H9 (cell line): ENCODE data around the gene SLBP. TPM values are rescaled to one million over a fixed set of nuclear protein-coding genes. Genes with fewer than 3 reads are reported as not detected.
"Not testable (repeated sequence)": the region's sequence is repeated elsewhere in the genome, so short reads cannot be mapped to it uniquely, and the experiment has no call there.

ENCODE experiments used
- DNase-seq: peaks from one replicate; pipeline ENCODE4 v3.0.0-alpha.2; 2017
- H2AFZ ChIP-seq: one replicate; pipeline ENCODE4 v1.6.1; 2013; ENCODE audit warnings: mild to moderate bottlenecking, low read length, control low read depth, moderate library complexity
- H2AK5ac ChIP-seq: 2 replicates; pipeline ENCODE4 v1.6.1; 2013; ENCODE audit warnings: low read length, control low read depth, mixed read lengths; ENCODE audit not compliant: insufficient read length
- H2BK120ac ChIP-seq: one replicate; pipeline ENCODE4 v1.6.1; 2013; ENCODE audit warnings: low read depth, mild to moderate bottlenecking, low read length, control low read depth, inconsistent platforms; ENCODE audit not compliant: poor library complexity, severe bottlenecking
- H2BK12ac ChIP-seq: 2 replicates; pipeline ENCODE4 v1.6.1; 2013; ENCODE audit warnings: low read length, control low read depth, mixed read lengths, low read depth; ENCODE audit not compliant: insufficient read length
- H2BK15ac ChIP-seq: 2 replicates; pipeline ENCODE4 v1.6.1; 2013; ENCODE audit warnings: low read depth, low read length, control low read depth
- H2BK20ac ChIP-seq: one replicate; pipeline ENCODE4 v1.6.1; 2013; ENCODE audit warnings: low read depth, mild to moderate bottlenecking, low read length, control low read depth, inconsistent platforms; ENCODE audit not compliant: poor library complexity, severe bottlenecking
- H2BK5ac ChIP-seq: 2 replicates; pipeline ENCODE4 v1.6.1; 2013; ENCODE audit warnings: low read length, control low read depth, mixed read lengths; ENCODE audit not compliant: insufficient read length
- H3K14ac ChIP-seq: 2 replicates; pipeline ENCODE4 v1.6.1; 2013; ENCODE audit warnings: low read length, control low read depth; ENCODE audit not compliant: insufficient read depth
- H3K18ac ChIP-seq: 2 replicates; pipeline ENCODE4 v1.6.1; 2013; ENCODE audit warnings: low read depth, mild to moderate bottlenecking, mixed read lengths, low read length, control low read depth; ENCODE audit not compliant: insufficient read length
- H3K23ac ChIP-seq: 2 replicates; pipeline ENCODE4 v1.6.1; 2013; ENCODE audit warnings: low read length, control low read depth, mixed read lengths, low read depth; ENCODE audit not compliant: insufficient read length
- H3K23me2 ChIP-seq: 2 replicates; pipeline ENCODE4 v1.6.1; 2013; ENCODE audit warnings: low read depth, mild to moderate bottlenecking, mixed read lengths, low read length, control low read depth; ENCODE audit not compliant: insufficient read length, poor library complexity, severe bottlenecking
- H3K27ac ChIP-seq: 2 replicates; pipeline ENCODE4 v1.5.1; 2013; ENCODE audit warnings: low read length, control low read depth, mixed read lengths, low read depth; ENCODE audit not compliant: insufficient read length
- H3K27me3 ChIP-seq: 2 replicates; pipeline ENCODE4 v1.6.1; 2013; ENCODE audit warnings: low read length, control low read depth, inconsistent platforms; ENCODE audit not compliant: insufficient read depth
- H3K4ac ChIP-seq: 2 replicates; pipeline ENCODE4 v1.6.1; 2013; ENCODE audit warnings: low read depth, mild to moderate bottlenecking, control low read depth, inconsistent platforms, low read length, moderate library complexity
- H3K4me1 ChIP-seq: 2 replicates; pipeline ENCODE4 v1.6.1; 2013; ENCODE audit warnings: low read length, control low read depth, inconsistent platforms; ENCODE audit not compliant: insufficient read depth
- H3K4me2 ChIP-seq: 2 replicates; pipeline ENCODE4 v1.6.1; 2013; ENCODE audit warnings: low read length, control low read depth, mixed read lengths; ENCODE audit not compliant: insufficient read length, insufficient read depth
- H3K56ac ChIP-seq: 2 replicates; pipeline ENCODE4 v1.6.1; 2013; ENCODE audit warnings: low read depth, mild to moderate bottlenecking, mixed read lengths, low read length, control low read depth; ENCODE audit not compliant: insufficient read length
- H3K79me1 ChIP-seq: 2 replicates; pipeline ENCODE4 v1.6.1; 2013; ENCODE audit warnings: low read depth, mild to moderate bottlenecking, moderate library complexity, low read length, control low read depth, inconsistent platforms; ENCODE audit not compliant: insufficient read depth, poor library complexity, severe bottlenecking
- H3K79me2 ChIP-seq: 2 replicates; pipeline ENCODE4 v1.6.1; 2013; ENCODE audit warnings: low read length, control low read depth, inconsistent platforms; ENCODE audit not compliant: insufficient read depth
- H3K9ac ChIP-seq: 2 replicates; pipeline ENCODE4 v1.6.1; 2013; ENCODE audit warnings: low read length, control low read depth, mixed read lengths; ENCODE audit not compliant: insufficient read length; ENCODE audit errors: extremely low read depth
- H3K9me3 ChIP-seq: one replicate; pipeline ENCODE4 v1.6.1; 2013; ENCODE audit warnings: low read depth, low read length, inconsistent platforms; ENCODE audit not compliant: control insufficient read depth
- H3T11ph ChIP-seq: one replicate; pipeline ENCODE4 v1.6.1; 2013; ENCODE audit warnings: mild to moderate bottlenecking, low read length, control low read depth, inconsistent platforms
- H4K20me1 ChIP-seq: one replicate; pipeline ENCODE4 v1.6.1; 2013; ENCODE audit not compliant: control insufficient read depth, insufficient read length, insufficient read depth
- H4K5ac ChIP-seq: 2 replicates; pipeline ENCODE4 v1.6.1; 2013; ENCODE audit warnings: low read depth, mild to moderate bottlenecking, mixed read lengths, low read length, control low read depth; ENCODE audit not compliant: insufficient read length
- H4K8ac ChIP-seq: replicated peaks from 2 replicates; pipeline ENCODE4 v1.6.1; 2013; ENCODE audit warnings: low read length, control low read depth, mixed read lengths, low read depth; ENCODE audit not compliant: insufficient read length
- H4K91ac ChIP-seq: 2 replicates; pipeline ENCODE4 v1.6.1; 2013; ENCODE audit warnings: low read depth, mild to moderate bottlenecking, moderate library complexity, mixed read lengths, low read length, control low read depth; ENCODE audit not compliant: insufficient read length
- H3K27ac Mint-ChIP-seq, 3 experiments: 2 replicates in 2 of 3; 3 replicates in 1 of 3; pipeline ENCODE4 v1.8.0; 2020 to 2021; ENCODE audit warnings: mixed read lengths in 3 of 3, mild to moderate bottlenecking in 1 of 3, moderate library complexity in 1 of 3
- H3K27me3 Mint-ChIP-seq: 2 replicates; pipeline ENCODE4 v1.8.0; 2021; ENCODE audit warnings: low read depth, mild to moderate bottlenecking, moderate library complexity, mixed read lengths
- H3K36me3 Mint-ChIP-seq, 3 experiments: 2 replicates in 2 of 3; 3 replicates in 1 of 3; pipeline ENCODE4 v1.8.0; 2020 to 2021; ENCODE audit warnings: low read depth in 3 of 3, mixed read lengths in 3 of 3; ENCODE audit not compliant: insufficient read depth in 1 of 3
- H3K4me1 Mint-ChIP-seq, 2 experiments: 2 replicates each; pipeline ENCODE4 v1.8.0; 2020; ENCODE audit warnings: mixed read lengths in 2 of 2
- H3K4me3 Mint-ChIP-seq, 2 experiments: 2 replicates in 1 of 2; 3 replicates in 1 of 2; pipeline ENCODE4 v1.8.0; 2020 to 2021; ENCODE audit warnings: mild to moderate bottlenecking in 2 of 2, mixed read lengths in 2 of 2, moderate library complexity in 1 of 2
- H3K9me3 Mint-ChIP-seq, 2 experiments: 2 replicates in 1 of 2; 3 replicates in 1 of 2; pipeline ENCODE4 v1.8.0; 2020; ENCODE audit warnings: mild to moderate bottlenecking in 2 of 2, mixed read lengths in 2 of 2, moderate library complexity in 1 of 2
- CTCF ChIP-seq: fragments of 200-600 bp; sonication (generic); conservative IDR thresholded peaks from 3 replicates; pipeline ENCODE4 v1.8.0; 2021; ENCODE audit warnings: antibody characterized with exemption, mild to moderate bottlenecking
- WGBS: extraction: QIAGEN DNeasy Blood & Tissue Kit; methylation state at CpG from one replicate; pipeline ENCODE4 v1.1.7; 2013; ENCODE audit warnings: missing lambda C conversion rate, low lambda C conversion rate, mixed read lengths; ENCODE audit not compliant: insufficient read length; ENCODE audit errors: extremely low coverage; 5-methylcytosine and 5-hydroxymethylcytosine counted together
- total RNA-seq: library from RNA; stranded (reverse); gene quantifications from 2 replicates; pipeline ENCODE4 v1.2.1, GENCODE V29; 2021

The SLBP gene
- total RNA-seq, 1 experiment from 2014 or later = 62.7 TPM

- H3K27me3 Mint-ChIP-seq = peaks cover 4% of the 10 kb centered on the region
- Histone ChIP-seq H3K79me2 (no peaks in the 10 kb centered on the region), H3K56ac (no peak overlapping the region), H3K4me2 (no peak overlapping the region), H4K91ac (no peak overlapping the region), H3K9me3 (no peaks in the 10 kb centered on the region), H4K8ac (no peak overlapping the region), H2BK15ac (no peak overlapping the region), H3K18ac (no peak overlapping the region), H3K23me2 (no peaks in the 10 kb centered on the region), H2AK5ac (no peak overlapping the region), H3K4ac (no peak overlapping the region), H4K5ac (no peak overlapping the region), H2BK20ac (no peak overlapping the region), H3K9ac (no peak overlapping the region), H4K20me1 (no peaks in the 10 kb centered on the region), H3K27ac (no peak overlapping the region), H2BK120ac (no peak overlapping the region), H3K14ac (no peak overlapping the region; the same call in 1 of the 2 replicates), H3K27me3 (no peaks in the 10 kb centered on the region), H3K4me1 (no peaks in the 10 kb centered on the region), H2AFZ (no peak overlapping the region), H3K79me1 (no peaks in the 10 kb centered on the region), H2BK5ac (no peak overlapping the region), H3K23ac (no peak overlapping the region), H2BK12ac (no peak overlapping the region), H3T11ph (no peak overlapping the region)
- no CpG with 5 or more reads among the region's 20 CpGs for WGBS
- no peak for DNase-seq
- H3K4me1 Mint-ChIP-seq = peaks cover 3 to 13% of the 10 kb centered on the region in 2 experiments; a peak in 3 of 4 replicates
- no peak overlapping the region for H3K4me3 Mint-ChIP-seq
- TF ChIP-seq CTCF = no peak
- H3K9me3 Mint-ChIP-seq = no peaks in the 10 kb centered on the region; a peak in 1 of 5 replicates
- no peak overlapping the region for H3K27ac Mint-ChIP-seq
- H3K36me3 Mint-ChIP-seq = 0 out of 7 replicates have a peak, but pooled peaks cover 0 to 2% (median 0%) of the 10 kb centered on the region in 3 experiments
These were observed 38.4 kb downstream of the SLBP start for GRCh38 chr4:1673671-1674070.

DNA sequence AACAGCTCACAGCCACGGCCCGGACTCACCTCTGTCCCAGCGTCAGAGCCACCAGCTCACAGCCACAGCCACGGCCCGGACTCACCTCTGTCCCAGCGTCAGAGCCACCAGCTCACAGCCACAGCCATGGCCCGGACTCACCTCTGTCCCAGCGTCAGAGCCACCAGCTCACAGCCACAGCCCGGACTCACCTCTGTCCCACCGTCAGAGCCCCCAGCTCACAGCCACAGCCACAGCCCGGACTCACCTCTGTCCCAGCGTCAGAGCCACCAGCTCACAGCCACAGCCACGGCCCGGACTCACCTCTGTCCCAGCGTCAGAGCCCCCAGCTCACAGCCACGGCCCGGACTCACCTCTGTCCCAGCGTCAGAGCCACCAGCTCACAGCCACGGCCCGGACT lies 41.1 kb downstream of the SLBP start:
- not testable (repeated sequence) for H2AFZ ChIP-seq, H3K23ac ChIP-seq, H2BK15ac ChIP-seq, H4K8ac ChIP-seq, DNase-seq, H4K5ac ChIP-seq, H3K4me3 Mint-ChIP-seq, H3K79me1 ChIP-seq, H4K20me1 ChIP-seq, H3K56ac ChIP-seq, H3K4ac ChIP-seq, H3K14ac ChIP-seq, H3K79me2 ChIP-seq, H3K23me2 ChIP-seq, H3K4me2 ChIP-seq, H3K27me3 ChIP-seq, H3K9ac ChIP-seq, H3K27me3 Mint-ChIP-seq, H3K9me3 Mint-ChIP-seq, H3K9me3 ChIP-seq, H4K91ac ChIP-seq, H2BK20ac ChIP-seq, H2BK5ac ChIP-seq, H3K27ac ChIP-seq, H3K4me1 ChIP-seq, H2AK5ac ChIP-seq, H2BK12ac ChIP-seq, H2BK120ac ChIP-seq, H3T11ph ChIP-seq, H3K36me3 Mint-ChIP-seq, H3K18ac ChIP-seq, H3K27ac Mint-ChIP-seq
- H3K4me1 Mint-ChIP-seq = peaks cover 7 to 17% of the 10 kb centered on the region in 2 experiments
- WGBS = no CpG with 5 or more reads among the region's 20 CpGs
